Kidney epithelial cell (primary cell): Measurements from ENCODE around the gene NUP98. TPM values are rescaled to one million over a fixed set of nuclear protein-coding genes. Genes with fewer than 3 reads are reported as not detected.

ENCODE experiments used
- DNase-seq: peaks from one replicate; pipeline ENCODE4 v3.0.0-alpha.2; 2010; ENCODE audit warnings: low read depth
- H3K27me3 ChIP-seq: 2 replicates; pipeline ENCODE4 v1.6.0; 2011; ENCODE audit warnings: low read length; ENCODE audit not compliant: control insufficient read depth, insufficient read depth
- H3K36me3 ChIP-seq: 2 replicates; pipeline ENCODE4 v1.5.1; 2011; ENCODE audit warnings: low read length; ENCODE audit not compliant: control insufficient read depth, insufficient read depth
- H3K4me3 ChIP-seq: 2 replicates; pipeline ENCODE4 v1.5.1; 2011; ENCODE audit warnings: low read depth, mild to moderate bottlenecking, control low read depth, low read length
- CTCF ChIP-seq: IDR thresholded peaks from 2 replicates; pipeline ENCODE4 v1.5.1; 2011; ENCODE audit warnings: mild to moderate bottlenecking, moderate library complexity, low read length, control low read depth, inconsistent platforms; ENCODE audit not compliant: insufficient read depth, poor library complexity, severe bottlenecking
- total RNA-seq: library from RNA; depleted of rRNA; stranded (reverse); fragments of >200 nt; gene quantifications from 2 replicates; pipeline ENCODE4 v1.2.3, GENCODE V29; 2015

The NUP98 gene
- total RNA-seq, 1 donor from 2014 or later, result 94.0 TPM

GRCh38 chr11:3753110-3753509 is 44.2 kb downstream of the NUP98 start:
- no peak for TF ChIP-seq CTCF
- H3K4me3 ChIP-seq, result no peak overlapping the region
- H3K36me3 ChIP-seq, result no peaks in the 10 kb centered on the region
- no peak for DNase-seq
- H3K27me3 ChIP-seq, result no peaks in the 10 kb centered on the region

- no peak for TF ChIP-seq CTCF
- DNase-seq, result peak; percentile 21
Observed at GRCh38 chr11:3747704-3748103, 49.6 kb downstream of the NUP98 start.

GRCh38 chr11:3745161-3745560 is 52.2 kb downstream of the NUP98 start:
- no peak for DNase-seq
- H3K4me3 ChIP-seq, result no peak overlapping the region
- no peaks in the 10 kb centered on the region for H3K27me3 ChIP-seq
- TF ChIP-seq CTCF, result no peak
- H3K36me3 ChIP-seq, result no peaks in the 10 kb centered on the region

More at GRCh38 chr11:3747704-3748103, 49.6 kb downstream of the NUP98 start:
- no peaks in the 10 kb centered on the region for H3K36me3 ChIP-seq
- no peak overlapping the region for H3K4me3 ChIP-seq
- H3K27me3 ChIP-seq, result no peaks in the 10 kb centered on the region

- no peak for TF ChIP-seq CTCF
- no peaks in the 10 kb centered on the region for H3K36me3 ChIP-seq
- H3K27me3 ChIP-seq, result no peaks in the 10 kb centered on the region
- no peak overlapping the region for H3K4me3 ChIP-seq
- DNase-seq, result no peak
Observed at GRCh38 chr11:3738723-3739122, 58.6 kb downstream of the NUP98 start.

GRCh38 chr11:3738241-3738640 is 59.1 kb downstream of the NUP98 start:
- DNase-seq, result no peak
- TF ChIP-seq CTCF, result no peak
- H3K4me3 ChIP-seq, result no peak overlapping the region
- no peaks in the 10 kb centered on the region for H3K36me3 ChIP-seq
- H3K27me3 ChIP-seq, result no peaks in the 10 kb centered on the region

GRCh38 chr11:3737386-3737933 is 59.9 kb downstream of the NUP98 start:
- no peak for TF ChIP-seq CTCF
- H3K4me3 ChIP-seq, result no peak overlapping the region
- no peak for DNase-seq
- H3K27me3 ChIP-seq, result no peaks in the 10 kb centered on the region
- H3K36me3 ChIP-seq, result no peaks in the 10 kb centered on the region
